Inferior parietal cortex (tissue), 1 donor: ENCODE data around the gene SEBOX.
A peak's percentile ranks its signal among the peaks of the same experiment; 100 is the strongest.

Experiments used
- DNase-seq: peaks from one replicate; pipeline ENCODE4 v3.0.0-alpha.2; 2016; ENCODE audit errors: extremely low spot score

The SEBOX gene, protein sequence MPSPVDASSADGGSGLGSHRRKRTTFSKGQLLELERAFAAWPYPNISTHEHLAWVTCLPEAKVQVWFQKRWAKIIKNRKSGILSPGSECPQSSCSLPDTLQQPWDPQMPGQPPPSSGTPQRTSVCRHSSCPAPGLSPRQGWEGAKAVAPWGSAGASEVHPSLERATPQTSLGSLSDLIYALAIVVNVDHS

DNA sequence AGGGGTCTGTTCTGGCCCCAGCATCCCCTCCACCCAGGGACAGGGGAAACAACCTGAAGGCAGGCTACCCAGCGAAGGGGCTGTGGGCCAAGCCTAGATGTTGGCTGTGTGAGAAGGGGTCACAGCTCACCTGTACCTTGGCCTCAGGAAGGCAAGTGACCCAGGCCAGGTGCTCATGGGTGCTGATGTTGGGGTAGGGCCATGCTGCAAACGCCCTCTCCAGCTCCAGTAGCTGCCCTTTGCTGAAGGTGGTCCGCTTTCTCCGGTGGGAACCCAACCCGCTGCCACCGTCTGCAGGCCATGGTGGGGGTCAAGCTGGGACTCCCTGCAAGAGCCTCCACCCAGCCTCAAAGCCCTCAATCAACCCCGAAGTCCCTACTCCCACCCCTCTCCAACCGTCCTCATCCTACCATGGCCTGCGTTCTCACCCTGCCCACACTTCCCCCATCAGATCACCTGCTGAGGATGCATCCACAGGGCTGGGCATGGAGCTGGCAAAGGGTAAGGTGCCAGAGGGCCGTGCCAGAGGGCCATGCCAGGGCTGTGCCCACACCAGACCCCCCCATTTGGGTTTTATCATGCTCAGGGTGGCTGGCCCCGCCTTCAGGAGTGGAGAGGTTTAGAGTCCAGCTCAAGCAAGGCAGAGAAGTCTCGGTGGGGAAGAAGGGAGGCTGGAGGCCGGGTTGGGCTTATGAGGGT lies at the start of gene SEBOX:
Gene SEBOX, minus strand, starts transcription at position 535 of the 699 bp plus-strand sequence. Its CDS starts 48 bp downstream, at position 487.
- DNase-seq: no peak

- DNase-seq: no peak
These were observed 48.8 kb upstream of the SEBOX start for GRCh38 chr17:28413804-28414203.

GRCh38 chr17:28412099-28412498 lies 47.1 kb upstream of the SEBOX start:
- DNase-seq: no peak

DNA sequence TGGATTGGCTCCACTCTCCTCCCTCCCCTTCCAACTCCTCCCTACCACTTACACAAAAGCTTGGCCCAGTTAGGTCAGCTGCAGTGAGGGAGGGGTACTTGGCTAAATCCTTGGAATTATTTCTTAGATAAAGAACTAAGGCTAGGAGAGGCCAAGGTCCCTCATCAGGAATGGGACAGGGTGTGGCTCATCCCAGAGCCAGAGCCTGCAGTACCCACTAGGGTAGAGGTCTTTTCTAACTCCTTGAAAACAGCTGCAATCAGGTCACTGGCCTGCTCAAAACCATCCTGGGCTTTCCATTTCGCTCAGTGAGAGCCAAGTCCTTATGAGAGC lies 42.9 kb upstream of the SEBOX start:
- no peak for DNase-seq

DNA sequence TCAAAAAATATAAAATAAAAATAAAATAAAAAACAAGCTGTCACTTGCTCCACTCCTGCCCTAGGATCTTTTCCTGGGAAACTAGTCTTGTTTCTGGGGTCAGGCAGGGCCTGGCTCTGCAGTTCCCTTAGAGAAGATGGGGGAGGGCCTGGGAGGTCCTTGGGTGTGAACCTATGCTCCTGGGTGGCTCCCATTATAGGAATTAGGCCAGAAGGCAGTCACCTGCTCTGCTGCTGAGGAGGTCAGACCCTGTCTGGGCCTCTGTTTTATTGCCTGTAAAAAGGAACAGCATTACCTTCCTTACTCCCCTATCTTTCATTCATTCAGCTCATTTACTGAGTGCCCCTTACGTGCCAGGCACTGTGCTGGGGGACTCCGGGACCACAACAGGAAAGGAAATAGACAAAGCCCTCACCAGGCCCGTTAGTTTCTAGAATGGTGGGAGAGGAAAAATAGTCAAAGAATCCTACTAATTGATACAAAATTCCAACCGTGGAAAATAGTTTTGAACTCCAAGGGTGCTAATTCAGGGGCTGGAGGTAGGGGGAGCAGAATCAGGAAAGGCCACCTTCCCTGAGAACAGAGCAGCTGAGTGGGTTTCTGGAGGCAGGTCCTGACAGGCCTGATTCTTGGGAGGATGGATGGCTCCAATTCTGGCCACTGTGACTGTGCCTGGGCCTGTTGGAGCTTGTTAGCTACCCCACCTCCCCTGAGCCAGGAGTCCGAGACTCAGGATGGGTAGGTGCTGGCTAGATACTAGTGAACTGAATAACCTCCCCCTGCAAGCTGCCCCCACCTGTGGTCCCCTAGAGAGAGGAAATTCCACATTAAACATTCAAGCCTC lies 42.4 kb upstream of the SEBOX start:
- DNase-seq: no peak

GRCh38 chr17:28406473-28406814 lies 41.4 kb upstream of the SEBOX start:
- DNase-seq: peak; percentile 28

- DNase-seq: peak; percentile 39
These were observed 40.9 kb upstream of the SEBOX start, which contains the start of gene SLC46A1 for GRCh38 chr17:28405632-28406472. Gene SLC46A1 (minus strand): TSS chr17:28406212. CDS start chr17:28406114, 98 bp downstream.

DNA sequence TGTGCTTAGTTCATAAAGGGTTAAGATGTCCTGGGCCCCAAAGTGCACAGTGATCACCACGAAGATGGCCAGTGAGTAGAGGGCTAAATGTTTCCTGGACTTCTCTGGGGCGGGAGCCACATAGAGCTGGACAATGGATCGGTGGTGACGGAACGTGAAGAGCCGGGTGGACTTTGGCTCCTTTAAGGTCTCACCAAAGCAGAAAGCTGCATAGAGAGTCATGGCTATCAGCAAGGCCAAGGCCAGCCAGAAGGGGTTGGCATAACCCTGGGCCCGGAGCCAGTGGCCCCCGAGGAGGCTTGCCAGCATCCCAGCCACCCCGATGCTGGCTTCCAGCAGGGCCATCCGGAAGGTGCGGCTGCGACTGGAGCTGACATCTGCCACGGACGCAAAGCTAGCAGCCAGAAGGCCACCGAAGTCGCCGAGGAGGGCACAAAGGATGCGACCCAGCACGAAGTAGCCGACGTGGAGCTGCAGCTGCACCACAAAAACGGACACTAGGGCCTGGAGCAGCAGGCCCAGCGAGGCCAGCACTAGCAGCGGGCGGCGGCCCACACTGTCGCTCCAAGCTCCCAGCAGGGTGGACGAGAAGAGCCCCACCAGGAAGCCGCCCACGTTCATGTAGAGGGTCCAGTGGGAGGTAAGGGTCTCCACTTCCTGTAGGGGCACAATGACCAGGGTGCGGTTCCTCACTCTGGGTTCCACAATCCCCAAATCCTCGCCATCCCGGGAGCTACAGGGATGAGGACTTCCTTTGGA lies 40.0 kb upstream of the SEBOX start:
- no peak for DNase-seq

DNA sequence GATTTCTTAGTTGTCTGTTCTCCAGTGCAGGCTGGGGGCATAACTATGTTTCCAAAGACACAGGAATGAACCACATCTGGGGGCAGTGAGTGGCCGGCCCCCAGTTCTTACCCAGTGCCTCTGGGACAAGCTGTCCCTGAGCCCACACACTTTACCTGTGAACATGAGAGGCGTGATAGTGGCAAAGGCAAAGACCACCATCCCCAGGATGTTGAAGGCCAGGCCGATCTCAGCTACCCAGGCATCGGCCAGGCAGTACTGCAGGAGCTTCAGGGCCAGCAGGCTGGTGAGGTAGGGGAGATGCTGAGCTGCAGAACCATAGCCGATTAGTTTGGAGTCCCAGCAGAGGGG lies 39.4 kb upstream of the SEBOX start:
- no peak for DNase-seq

- DNase-seq: no peak
These were observed 39.0 kb upstream of the SEBOX start for GRCh38 chr17:28404007-28404406.

- DNase-seq: no peak
These were observed 37.8 kb upstream of the SEBOX start for GRCh38 chr17:28402844-28403243.

DNA sequence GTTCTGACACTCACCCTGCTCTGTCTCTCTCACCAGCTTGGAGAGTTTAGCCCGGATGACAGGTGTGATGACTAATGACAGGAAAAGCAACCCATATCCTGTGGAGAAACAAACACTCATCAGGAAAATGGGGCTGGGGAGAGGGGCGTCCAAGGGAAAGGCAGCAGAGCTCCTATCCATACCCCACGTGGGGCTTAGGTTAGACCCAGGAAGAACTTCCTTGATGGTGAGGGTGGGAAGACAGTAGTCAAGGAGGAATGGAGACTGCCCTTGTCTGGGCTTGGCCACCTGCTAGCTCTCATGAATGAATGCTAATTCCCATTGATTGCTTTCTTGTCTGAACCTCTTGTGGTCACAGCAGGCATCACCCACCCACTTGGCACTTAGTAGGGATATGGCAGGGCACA lies 37.2 kb upstream of the SEBOX start:
- no peak for DNase-seq

GRCh38 chr17:28399808-28400207 lies 34.8 kb upstream of the SEBOX start:
- DNase-seq: no peak

DNA sequence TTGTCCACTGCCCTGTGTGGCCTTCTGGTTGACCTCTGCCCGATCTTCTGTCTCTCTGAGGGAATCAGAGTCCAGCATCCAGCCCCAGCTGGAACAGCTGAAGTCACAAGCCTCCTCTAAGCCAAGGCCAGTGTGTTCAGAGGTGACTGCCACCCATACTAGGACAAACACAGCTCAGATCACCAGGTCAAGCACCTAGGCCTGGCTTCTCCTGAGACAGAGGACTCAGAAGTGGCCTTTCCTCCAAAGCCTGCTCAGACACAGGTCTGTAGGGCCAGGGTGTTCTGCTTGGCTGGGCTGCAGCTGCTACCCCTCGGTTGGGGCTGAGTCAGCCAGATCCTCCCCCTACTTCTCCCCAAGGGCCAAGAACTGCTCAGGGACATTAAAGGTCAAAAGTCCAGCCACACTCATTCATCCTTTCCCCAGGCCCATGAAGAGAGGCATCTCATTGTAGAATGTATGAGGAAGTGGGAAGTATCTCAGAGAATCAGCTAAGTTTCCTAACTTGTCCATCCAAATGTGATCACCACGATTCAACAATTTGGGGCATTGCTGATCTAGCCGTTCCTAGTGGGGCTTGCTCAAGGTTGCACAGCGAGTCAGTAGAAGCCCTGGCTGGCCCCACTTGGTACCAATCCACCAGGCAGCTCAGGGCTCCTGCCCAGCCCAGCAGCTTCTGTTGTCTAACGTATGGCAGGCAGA lies 33.4 kb upstream of the SEBOX start:
- DNase-seq: no peak

DNA sequence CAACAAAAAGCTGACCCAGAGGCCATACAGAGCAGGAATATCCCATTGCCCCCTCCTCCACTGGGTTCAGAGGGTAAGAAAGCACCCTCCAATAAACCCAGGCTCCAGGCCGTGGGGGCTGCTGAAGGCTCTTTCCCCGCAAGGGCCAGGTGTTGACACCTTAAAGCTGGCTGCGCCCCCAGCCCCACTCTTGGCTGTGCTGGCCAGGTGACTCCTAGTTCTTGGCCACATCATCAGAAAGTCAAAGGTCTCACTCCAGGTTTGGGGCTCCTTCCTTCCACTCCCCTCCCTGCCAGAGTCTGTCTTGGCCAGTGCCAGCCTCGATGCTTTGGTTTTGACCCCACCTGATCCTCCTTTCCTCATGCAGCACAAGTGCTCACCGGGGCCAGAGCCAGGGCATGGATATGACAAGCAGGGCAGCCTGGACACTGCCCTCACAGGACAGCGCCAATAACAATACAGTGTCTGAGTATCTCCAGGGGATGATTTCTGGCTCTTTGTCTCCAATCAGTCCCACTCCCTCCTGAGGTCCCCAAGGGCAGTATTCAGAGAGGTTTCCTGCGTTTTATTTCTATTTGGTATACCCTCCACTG lies 32.8 kb upstream of the SEBOX start:
- no peak for DNase-seq

DNA sequence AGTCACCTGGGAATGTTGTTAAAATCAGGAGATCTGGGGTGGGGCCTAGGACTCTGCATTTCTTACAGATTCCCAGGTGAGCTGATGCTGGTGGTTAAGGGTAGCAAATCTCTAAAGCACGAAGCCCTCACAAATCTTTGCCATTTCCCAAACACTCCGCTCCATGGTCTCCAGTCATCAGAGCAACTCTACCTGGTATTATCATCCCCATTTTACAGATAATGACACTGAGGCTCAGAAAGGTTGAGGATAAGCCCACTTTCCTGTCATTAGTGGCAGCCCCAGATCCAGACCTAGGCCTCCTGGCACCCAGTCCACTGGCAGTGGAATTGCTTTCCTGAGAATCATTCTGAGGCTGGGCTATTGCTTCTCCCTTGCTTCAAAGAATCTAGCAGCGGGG lies 32.3 kb upstream of the SEBOX start:
- DNase-seq: no peak

DNA sequence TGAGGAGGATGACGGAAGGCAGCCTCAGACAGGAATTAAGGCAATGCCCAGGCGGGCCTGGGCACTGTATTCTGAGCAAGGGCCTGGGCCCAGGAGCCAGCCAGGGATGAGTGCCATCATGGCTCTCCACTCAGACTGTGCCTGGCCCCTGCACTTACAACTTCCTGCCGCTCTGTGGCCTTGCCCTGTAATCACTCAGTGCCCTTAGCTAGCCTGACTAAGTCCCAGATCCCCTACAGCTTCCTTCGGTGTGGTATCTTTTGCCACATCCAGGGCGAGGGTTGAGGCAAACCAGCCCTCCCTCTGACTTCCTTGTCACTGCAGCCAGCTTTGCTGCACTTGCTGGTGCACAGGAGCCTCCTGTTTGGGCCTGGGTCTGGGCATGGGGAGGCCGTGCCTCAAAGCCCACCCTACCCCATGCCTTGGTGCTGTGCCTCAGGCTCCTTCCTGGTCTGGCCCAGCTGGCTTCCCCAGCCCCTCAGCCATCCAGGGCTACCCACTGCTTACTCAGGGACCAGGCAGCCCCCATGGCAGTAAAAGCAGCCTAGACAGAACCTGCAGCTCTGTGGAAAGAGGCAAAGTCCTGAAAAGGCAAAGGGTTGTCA lies 31.7 kb upstream of the SEBOX start:
- DNase-seq: no peak

- no peak for DNase-seq
These were observed 31.0 kb upstream of the SEBOX start for GRCh38 chr17:28395968-28396367.

GRCh38 chr17:28395426-28395825 lies 30.4 kb upstream of the SEBOX start:
- DNase-seq: no peak
